ENCODE results near the gene DNAJB13.
A peak's percentile ranks its signal among the peaks of the same experiment; 100 is the strongest.
"Not testable (repeated sequence)": the region's sequence is repeated elsewhere in the genome, so short reads cannot be mapped to it uniquely, and the experiment has no call there.

Gene DNAJB13

GRCh38 chr11:73916435-73916834 is 34.4 kb upstream of the DNAJB13 start:
- no peak for TF ChIP-seq CTCF (IDR thresholded peaks at IDR 0.05; ENCODE audit: low read depth, low read length, missing control alignments)
- no peak overlapping the region for H3K4me3 ChIP-seq (replicated peaks; ENCODE audit: low read depth, low read length)
- DNase-seq (ENCODE audit: extremely low read depth, low read depth): peak; percentile 15

- no peak overlapping the region for H3K4me3 ChIP-seq (replicated peaks; ENCODE audit: low read depth, low read length)
- DNase-seq (ENCODE audit: extremely low read depth, low read depth): no peak
- no peak for TF ChIP-seq CTCF (IDR thresholded peaks at IDR 0.05; ENCODE audit: low read depth, low read length, missing control alignments)
Measured at GRCh38 chr11:73921180-73921579, 29.6 kb upstream of the DNAJB13 start.

GRCh38 chr11:73929388-73929787 is 21.4 kb upstream of the DNAJB13 start:
- TF ChIP-seq CTCF (IDR thresholded peaks at IDR 0.05; ENCODE audit: low read depth, low read length, missing control alignments): no peak

GRCh38 chr11:73931039-73931645 is 19.7 kb upstream of the DNAJB13 start:
- no peak overlapping the region for H3K4me3 ChIP-seq (replicated peaks; ENCODE audit: low read depth, low read length)
- DNase-seq (ENCODE audit: extremely low read depth, low read depth): peak; percentile 58
- peak; percentile 46 for TF ChIP-seq CTCF (IDR thresholded peaks at IDR 0.05; ENCODE audit: low read depth, low read length, missing control alignments)

More at GRCh38 chr11:73929388-73929787, 21.4 kb upstream of the DNAJB13 start:
- DNase-seq (ENCODE audit: extremely low read depth, low read depth): no peak
- no peak overlapping the region for H3K4me3 ChIP-seq (replicated peaks; ENCODE audit: low read depth, low read length)

GRCh38 chr11:73931951-73932350 is 18.9 kb upstream of the DNAJB13 start:
- H3K4me3 ChIP-seq (replicated peaks; ENCODE audit: low read depth, low read length): no peak overlapping the region
- no peak for TF ChIP-seq CTCF (IDR thresholded peaks at IDR 0.05; ENCODE audit: low read depth, low read length, missing control alignments)
- no peak for DNase-seq (ENCODE audit: extremely low read depth, low read depth)

- no peak for TF ChIP-seq CTCF (IDR thresholded peaks at IDR 0.05; ENCODE audit: low read depth, low read length, missing control alignments)
- no peak overlapping the region for H3K4me3 ChIP-seq (replicated peaks; ENCODE audit: low read depth, low read length)
- DNase-seq (ENCODE audit: extremely low read depth, low read depth): no peak
Measured at GRCh38 chr11:73932781-73933180, 18.0 kb upstream of the DNAJB13 start.

GRCh38 chr11:73936047-73936446 is 14.8 kb upstream of the DNAJB13 start:
- DNase-seq (ENCODE audit: extremely low read depth, low read depth); H3K4me3 ChIP-seq (replicated peaks; ENCODE audit: low read depth, low read length): not testable (repeated sequence)

Data from HFF-Myc (cell line).